ENCODE data around the gene TDRD3.

TDRD3 gene

GRCh38 chr13:60603049-60603448, 206.0 kb downstream of the TDRD3 start:
- H3K79me2 ChIP-seq (ENCODE audit: insufficient read depth, low read length): no peaks in the 10 kb centered on the region
- peaks cover 3% of the 10 kb centered on the region for H3K27me3 ChIP-seq (ENCODE audit: insufficient read depth, low read length, poor library complexity)
- ATAC-seq (ENCODE audit: insufficient read depth, low read depth): no peak
- no peaks in the 10 kb centered on the region for H3K36me3 ChIP-seq (ENCODE audit: insufficient read depth, low read length)
- no peak overlapping the region for H3K9ac ChIP-seq (ENCODE audit: low read depth, low read length)
- TF ChIP-seq CTCF (IDR thresholded peaks at IDR 0.05; ENCODE audit: borderline replicate concordance, extremely low read depth, low read length, poor library complexity, severe bottlenecking) (no peak), EZH2 (IDR thresholded peaks at IDR 0.05; ENCODE audit: borderline replicate concordance, low read depth, low read length, severe bottlenecking) (no peak)
- no peak overlapping the region for H3K4me2 ChIP-seq (ENCODE audit: insufficient read depth, low read length)
- H2AFZ ChIP-seq (ENCODE audit: low read depth, low read length): no peak overlapping the region
- no peak overlapping the region for H3K4me3 ChIP-seq (ENCODE audit: low read depth in 1 of 2, low read length in 2 of 2)
- no peak for DNase-seq
- H3K9me3 ChIP-seq (ENCODE audit: insufficient read depth, low read length, severe bottlenecking): no peaks in the 10 kb centered on the region
- no peaks in the 10 kb centered on the region for H4K20me1 ChIP-seq (ENCODE audit: insufficient read depth, low read length)
- no peaks in the 10 kb centered on the region for H3K4me1 ChIP-seq (ENCODE audit: insufficient read depth, low read length)
- no peak overlapping the region for H3K27ac ChIP-seq (ENCODE audit: low read length)

GRCh38 chr13:60604058-60604457, 207.0 kb downstream of the TDRD3 start:
- no peak for DNase-seq
- H2AFZ ChIP-seq (ENCODE audit: low read depth, low read length): no peak overlapping the region
- no peaks in the 10 kb centered on the region for H3K9me3 ChIP-seq (ENCODE audit: insufficient read depth, low read length, severe bottlenecking)
- no peak overlapping the region for H3K4me2 ChIP-seq (ENCODE audit: insufficient read depth, low read length)
- ATAC-seq (ENCODE audit: insufficient read depth, low read depth): no peak
- H3K4me3 ChIP-seq (ENCODE audit: low read depth in 1 of 2, low read length in 2 of 2): no peak overlapping the region
- H4K20me1 ChIP-seq (ENCODE audit: insufficient read depth, low read length): no peaks in the 10 kb centered on the region
- no peak for TF ChIP-seq CTCF (IDR thresholded peaks at IDR 0.05; ENCODE audit: borderline replicate concordance, extremely low read depth, low read length, poor library complexity, severe bottlenecking)
- TF ChIP-seq EZH2 (IDR thresholded peaks at IDR 0.05; ENCODE audit: borderline replicate concordance, low read depth, low read length, severe bottlenecking): no peak
- H3K36me3 ChIP-seq (ENCODE audit: insufficient read depth, low read length): no peaks in the 10 kb centered on the region
- no peaks in the 10 kb centered on the region for H3K79me2 ChIP-seq (ENCODE audit: insufficient read depth, low read length)
- no peak overlapping the region for H3K27ac ChIP-seq (ENCODE audit: low read length)
- H3K27me3 ChIP-seq (ENCODE audit: insufficient read depth, low read length, poor library complexity): peaks cover 3% of the 10 kb centered on the region
- H3K4me1 ChIP-seq (ENCODE audit: insufficient read depth, low read length): no peaks in the 10 kb centered on the region
- H3K9ac ChIP-seq (ENCODE audit: low read depth, low read length): no peak overlapping the region

- Histone ChIP-seq H4K20me1 (ENCODE audit: insufficient read depth, low read length) (no peaks in the 10 kb centered on the region), H3K4me1 (ENCODE audit: insufficient read depth, low read length) (no peaks in the 10 kb centered on the region), H3K27me3 (ENCODE audit: insufficient read depth, low read length, poor library complexity) (no peaks in the 10 kb centered on the region), H3K4me2 (ENCODE audit: insufficient read depth, low read length) (no peak overlapping the region), H3K79me2 (ENCODE audit: insufficient read depth, low read length) (no peaks in the 10 kb centered on the region), H2AFZ (ENCODE audit: low read depth, low read length) (no peak overlapping the region), H3K9me3 (ENCODE audit: insufficient read depth, low read length, severe bottlenecking) (no peaks in the 10 kb centered on the region), H3K4me3 (ENCODE audit: low read depth in 1 of 2, low read length in 2 of 2) (no peak overlapping the region), H3K36me3 (ENCODE audit: insufficient read depth, low read length) (no peaks in the 10 kb centered on the region), H3K27ac (ENCODE audit: low read length) (no peak overlapping the region), H3K9ac (ENCODE audit: low read depth, low read length) (no peak overlapping the region)
- no peak for ATAC-seq (ENCODE audit: insufficient read depth, low read depth)
- no peak for DNase-seq
- TF ChIP-seq EZH2 (IDR thresholded peaks at IDR 0.05; ENCODE audit: borderline replicate concordance, low read depth, low read length, severe bottlenecking) (no peak), CTCF (IDR thresholded peaks at IDR 0.05; ENCODE audit: borderline replicate concordance, extremely low read depth, low read length, poor library complexity, severe bottlenecking) (no peak)
Measured at GRCh38 chr13:60608954-60609353, 211.9 kb downstream of the TDRD3 start.

GRCh38 chr13:60611523-60611922, 214.5 kb downstream of the TDRD3 start:
- TF ChIP-seq EZH2 (IDR thresholded peaks at IDR 0.05; ENCODE audit: borderline replicate concordance, low read depth, low read length, severe bottlenecking): no peak
- no peak for TF ChIP-seq CTCF (IDR thresholded peaks at IDR 0.05; ENCODE audit: borderline replicate concordance, extremely low read depth, low read length, poor library complexity, severe bottlenecking)

More at GRCh38 chr13:60611523-60611922, 214.5 kb downstream of the TDRD3 start:
- Histone ChIP-seq H2AFZ (ENCODE audit: low read depth, low read length) (no peak overlapping the region), H3K27ac (ENCODE audit: low read length) (no peak overlapping the region), H4K20me1 (ENCODE audit: insufficient read depth, low read length) (no peaks in the 10 kb centered on the region), H3K36me3 (ENCODE audit: insufficient read depth, low read length) (no peaks in the 10 kb centered on the region), H3K4me1 (ENCODE audit: insufficient read depth, low read length) (no peaks in the 10 kb centered on the region), H3K4me2 (ENCODE audit: insufficient read depth, low read length) (no peak overlapping the region), H3K9me3 (ENCODE audit: insufficient read depth, low read length, severe bottlenecking) (no peaks in the 10 kb centered on the region), H3K4me3 (ENCODE audit: low read depth in 1 of 2, low read length in 2 of 2) (no peak overlapping the region), H3K27me3 (ENCODE audit: insufficient read depth, low read length, poor library complexity) (no peaks in the 10 kb centered on the region), H3K9ac (ENCODE audit: low read depth, low read length) (no peak overlapping the region), H3K79me2 (ENCODE audit: insufficient read depth, low read length) (no peaks in the 10 kb centered on the region)
- DNase-seq (no peak), ATAC-seq (ENCODE audit: insufficient read depth, low read depth) (no peak)

Measured in DND-41 (cell line).